Mesothelial cell of epicardium (in vitro differentiated cells): ENCODE measurements around the gene ARHGEF7. TPM values are rescaled to one million over a fixed set of nuclear protein-coding genes. Genes with fewer than 3 reads are reported as not detected.

Experiments used
- DNase-seq, 2 experiments: peaks; one replicate each; pipeline ENCODE4 v3.0.0; 2021; ENCODE audit warnings: low spot score in 2 of 2; ENCODE audit not compliant: unreplicated experiment in 2 of 2
- H3K27ac Mint-ChIP-seq: 2 replicates; pipeline ENCODE4 v1.8.0; 2021; ENCODE audit warnings: mixed read lengths
- H3K27me3 Mint-ChIP-seq: 2 replicates; pipeline ENCODE4 v1.8.0; 2021; ENCODE audit warnings: low read depth, mixed read lengths
- H3K36me3 Mint-ChIP-seq: 2 replicates; pipeline ENCODE4 v1.8.0; 2021; ENCODE audit warnings: mixed read lengths
- H3K4me1 Mint-ChIP-seq: 2 replicates; pipeline ENCODE4 v1.8.0; 2021; ENCODE audit warnings: mixed read lengths
- H3K4me3 Mint-ChIP-seq: 2 replicates; pipeline ENCODE4 v1.8.0; 2021; ENCODE audit warnings: mild to moderate bottlenecking, moderate library complexity, mixed read lengths
- H3K9me3 Mint-ChIP-seq: 2 replicates; pipeline ENCODE4 v1.8.0; 2021; ENCODE audit warnings: mixed read lengths
- total RNA-seq: library from RNA; stranded (reverse); gene quantifications from 3 replicates; pipeline ENCODE4 v1.2.1, GENCODE V29; 2021
- TF ChIP-seq, protein P1 (sequence below): fragments of 200-600 bp; sonication (generic); IDR thresholded peaks from one replicate; pipeline ENCODE4 v1.5.0; 2021; ENCODE audit warnings: antibody characterized with exemption; ENCODE audit not compliant: unreplicated experiment

Gene ARHGEF7
- total RNA-seq, 1 donor from 2014 or later: 95.9 TPM

DNA sequence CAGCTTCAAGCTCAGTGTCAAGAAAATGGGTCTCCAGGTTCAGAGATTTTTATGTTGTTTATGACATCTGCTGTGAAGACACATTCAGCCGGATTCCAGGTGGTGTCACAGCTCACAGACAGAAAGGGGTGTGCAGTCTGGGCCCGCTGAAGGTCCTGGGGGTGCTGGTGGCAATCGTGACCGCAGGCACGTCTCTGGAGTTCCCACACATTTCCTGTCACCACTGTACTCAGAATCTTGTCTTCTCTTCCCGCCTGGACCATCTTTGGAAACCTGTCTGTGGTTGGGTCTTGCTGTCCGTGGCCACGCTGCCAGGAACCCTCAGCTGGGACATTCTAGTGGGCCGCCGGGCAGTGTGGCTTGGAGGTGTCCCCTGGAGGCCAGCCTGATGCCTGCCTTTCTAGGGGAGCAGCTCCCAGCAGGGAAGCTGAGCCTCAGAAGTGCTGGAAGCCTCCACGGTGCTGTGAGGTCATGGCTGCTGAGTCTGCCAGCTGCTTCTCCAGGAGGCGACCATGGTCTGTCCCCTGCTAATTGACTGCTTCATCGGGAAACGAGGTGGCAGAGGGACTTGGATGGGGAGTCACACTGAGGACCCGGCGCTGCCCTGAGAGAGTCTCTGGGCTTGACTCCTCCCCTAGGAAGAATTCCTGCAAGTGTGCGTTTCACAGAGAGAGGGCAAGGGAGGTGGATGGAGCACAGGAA lies 209.0 kb downstream of the ARHGEF7 start:
- Mint-ChIP-seq H3K9me3 (no peaks in the 10 kb centered on the region), H3K36me3 (no peaks in the 10 kb centered on the region), H3K4me3 (no peak overlapping the region), H3K27ac (no peak overlapping the region), H3K27me3 (no peaks in the 10 kb centered on the region), H3K4me1 (no peaks in the 10 kb centered on the region)
- DNase-seq: no peak
- TF ChIP-seq, protein P1, sequence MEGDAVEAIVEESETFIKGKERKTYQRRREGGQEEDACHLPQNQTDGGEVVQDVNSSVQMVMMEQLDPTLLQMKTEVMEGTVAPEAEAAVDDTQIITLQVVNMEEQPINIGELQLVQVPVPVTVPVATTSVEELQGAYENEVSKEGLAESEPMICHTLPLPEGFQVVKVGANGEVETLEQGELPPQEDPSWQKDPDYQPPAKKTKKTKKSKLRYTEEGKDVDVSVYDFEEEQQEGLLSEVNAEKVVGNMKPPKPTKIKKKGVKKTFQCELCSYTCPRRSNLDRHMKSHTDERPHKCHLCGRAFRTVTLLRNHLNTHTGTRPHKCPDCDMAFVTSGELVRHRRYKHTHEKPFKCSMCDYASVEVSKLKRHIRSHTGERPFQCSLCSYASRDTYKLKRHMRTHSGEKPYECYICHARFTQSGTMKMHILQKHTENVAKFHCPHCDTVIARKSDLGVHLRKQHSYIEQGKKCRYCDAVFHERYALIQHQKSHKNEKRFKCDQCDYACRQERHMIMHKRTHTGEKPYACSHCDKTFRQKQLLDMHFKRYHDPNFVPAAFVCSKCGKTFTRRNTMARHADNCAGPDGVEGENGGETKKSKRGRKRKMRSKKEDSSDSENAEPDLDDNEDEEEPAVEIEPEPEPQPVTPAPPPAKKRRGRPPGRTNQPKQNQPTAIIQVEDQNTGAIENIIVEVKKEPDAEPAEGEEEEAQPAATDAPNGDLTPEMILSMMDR: no peak

DNA sequence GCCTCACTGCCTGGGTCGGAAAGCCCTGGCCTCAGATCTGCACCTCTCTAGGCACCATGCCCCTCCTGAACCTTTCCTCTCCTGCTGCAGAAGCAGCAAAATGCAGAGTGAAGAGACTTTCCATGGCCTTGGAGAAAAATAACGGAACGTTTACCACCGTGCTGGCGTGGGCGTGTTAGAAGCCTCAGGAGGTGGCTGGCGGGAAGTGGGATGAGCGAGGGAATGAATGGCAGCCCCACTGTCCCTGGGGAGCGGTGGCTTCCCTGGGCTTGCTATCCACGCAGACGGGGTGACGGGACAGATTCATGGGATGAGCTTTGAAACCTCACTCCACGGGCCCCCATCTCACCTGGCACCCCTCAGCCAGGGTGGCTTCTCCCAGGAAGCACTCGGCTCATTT lies 209.6 kb downstream of the ARHGEF7 start:
- H3K4me3 Mint-ChIP-seq: no peak overlapping the region

DNA sequence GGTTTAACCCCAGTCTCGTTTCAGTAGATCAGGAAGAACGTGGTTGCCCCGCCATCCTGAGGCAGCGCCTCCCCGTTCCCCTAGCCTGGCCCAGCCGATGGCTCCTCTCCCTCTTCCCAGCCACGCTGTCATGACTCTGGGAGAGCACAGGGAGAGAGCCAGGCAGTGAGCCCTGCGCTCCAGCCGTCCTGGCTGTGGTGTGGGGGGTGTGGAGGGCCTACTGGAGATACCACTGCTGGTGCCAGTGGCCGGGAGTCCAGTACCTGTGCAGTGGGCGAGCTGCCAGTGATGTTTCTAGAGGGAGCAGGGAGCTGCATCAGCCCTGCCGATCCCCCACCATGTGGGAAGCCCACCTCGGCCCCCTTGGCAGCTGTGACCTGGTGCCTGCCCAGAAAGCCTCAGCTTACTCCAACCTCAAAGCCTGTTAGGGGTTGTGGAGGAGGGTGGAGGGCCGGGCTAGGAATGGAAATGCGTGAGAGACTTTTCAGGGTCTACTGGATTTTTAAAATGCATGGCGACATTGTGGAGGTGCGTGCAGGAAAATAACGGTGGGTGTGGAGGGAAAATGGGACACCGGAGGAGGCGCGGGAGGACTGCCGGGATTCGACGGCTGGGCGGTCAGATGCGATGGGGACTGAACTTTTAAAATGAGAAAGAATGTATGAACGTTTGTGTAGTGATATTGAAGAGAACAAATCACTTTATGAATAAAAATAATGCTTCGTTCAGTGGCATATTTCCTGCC lies 210.2 kb downstream of the ARHGEF7 start:
- TF ChIP-seq, protein P1: no peak
- no peaks in the 10 kb centered on the region for H3K9me3 Mint-ChIP-seq
- no peak overlapping the region for H3K27ac Mint-ChIP-seq
- H3K4me1 Mint-ChIP-seq: peaks cover 2% of the 10 kb centered on the region
- no peak overlapping the region for H3K4me3 Mint-ChIP-seq
- DNase-seq: no peak
- no peaks in the 10 kb centered on the region for H3K36me3 Mint-ChIP-seq
- H3K27me3 Mint-ChIP-seq: no peaks in the 10 kb centered on the region

More for the DNA sequence above, 209.6 kb downstream of the ARHGEF7 start:
- DNase-seq: no peak
- Mint-ChIP-seq H3K27ac (no peak overlapping the region), H3K27me3 (no peaks in the 10 kb centered on the region), H3K36me3 (no peaks in the 10 kb centered on the region), H3K4me1 (peaks cover 2% of the 10 kb centered on the region), H3K9me3 (no peaks in the 10 kb centered on the region)
- TF ChIP-seq, protein P1: no peak

DNA sequence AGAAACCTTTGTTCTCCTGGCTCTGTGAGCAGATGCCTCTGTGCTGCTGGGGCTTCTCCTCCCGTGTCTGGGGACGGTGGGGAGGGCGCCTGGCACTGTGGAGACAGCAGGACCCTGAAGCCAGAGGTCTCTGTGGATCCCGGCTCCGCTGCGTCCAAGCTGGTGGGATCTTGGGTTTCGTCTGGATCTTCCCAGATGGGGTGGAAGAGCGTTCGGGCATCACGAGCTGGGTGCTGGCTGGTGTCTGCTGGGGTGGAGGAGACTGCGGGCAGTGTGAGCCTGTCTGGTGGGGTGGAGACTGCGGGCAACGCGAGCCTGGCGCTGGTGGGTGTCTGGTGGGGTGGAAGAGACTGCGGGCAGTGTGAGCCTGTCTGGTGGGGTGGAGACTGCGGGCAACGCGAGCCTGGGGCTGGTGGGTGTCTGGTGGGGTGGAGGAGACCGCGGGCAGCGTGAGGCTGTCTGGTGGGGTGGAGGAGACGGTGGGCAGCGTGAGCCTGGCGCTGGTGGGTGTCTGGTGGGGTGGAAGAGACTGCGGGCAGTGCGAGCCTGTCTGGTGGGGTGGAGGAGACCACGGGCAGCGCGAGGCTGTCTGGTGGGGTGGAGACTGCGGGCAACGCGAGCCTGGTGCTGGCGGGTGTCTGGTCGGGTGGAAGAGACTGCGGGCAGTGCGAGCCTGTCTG lies 211.0 kb downstream of the ARHGEF7 start:
- no peak for DNase-seq
- TF ChIP-seq, protein P1: no peak

DNA sequence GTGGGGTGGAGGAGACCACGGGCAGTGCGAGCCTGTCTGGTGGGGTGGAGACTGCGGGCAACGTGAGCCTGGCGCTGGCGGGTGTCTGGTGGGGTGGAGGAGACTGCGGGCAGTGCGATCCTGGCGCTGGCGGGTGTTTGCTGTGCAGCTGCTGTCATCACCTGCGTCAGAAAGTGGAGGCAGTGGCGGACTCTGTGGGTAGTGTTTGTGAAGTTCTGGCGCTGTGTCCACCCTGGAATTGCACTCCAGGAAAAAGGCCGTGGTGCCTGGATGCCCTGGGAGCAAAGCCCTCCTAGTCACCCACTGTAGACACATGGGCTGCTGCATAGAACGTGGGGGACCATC lies 211.5 kb downstream of the ARHGEF7 start:
- Mint-ChIP-seq H3K9me3 (peaks cover 4% of the 10 kb centered on the region), H3K27me3 (no peaks in the 10 kb centered on the region), H3K36me3 (no peaks in the 10 kb centered on the region), H3K4me1 (peaks cover 2% of the 10 kb centered on the region), H3K4me3 (no peak overlapping the region), H3K27ac (no peak overlapping the region)
- DNase-seq: no peak
- TF ChIP-seq, protein P1: no peak

More for the DNA sequence above, 211.0 kb downstream of the ARHGEF7 start:
- H3K4me1 Mint-ChIP-seq: peaks cover 2% of the 10 kb centered on the region
- H3K9me3 Mint-ChIP-seq: peaks cover 4% of the 10 kb centered on the region
- no peaks in the 10 kb centered on the region for H3K36me3 Mint-ChIP-seq
- H3K27ac Mint-ChIP-seq: no peak overlapping the region
- no peak overlapping the region for H3K4me3 Mint-ChIP-seq
- H3K27me3 Mint-ChIP-seq: no peaks in the 10 kb centered on the region
